GM19372 (cell line): ENCODE results near the gene ERG28.

Experiments
- ATAC-seq: cut with Tn5 transposase; IDR thresholded peaks from one replicate; pipeline ENCODE4 v1.9.1; 2021; ENCODE audit warnings: mild to moderate bottlenecking, low read depth, moderate library complexity; ENCODE audit not compliant: unreplicated experiment

Gene ERG28

DNA sequence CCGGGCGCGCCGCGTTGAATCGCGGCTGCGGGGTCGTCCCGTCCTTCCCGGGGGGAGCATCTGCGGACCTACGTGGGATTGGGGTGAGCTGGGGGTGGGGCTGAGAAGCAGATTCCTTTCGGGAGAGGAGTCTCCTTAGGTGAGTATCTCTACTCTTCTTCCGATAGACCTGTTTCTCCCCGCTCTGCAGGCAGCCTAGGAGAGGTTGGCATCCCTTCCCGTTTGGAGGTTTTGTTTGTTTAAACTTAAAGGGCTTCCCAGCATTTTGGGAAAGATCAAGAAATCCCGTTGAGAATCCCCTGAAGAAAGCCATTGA is 781 bp upstream of the ERG28 start:
- ATAC-seq = no peak

DNA sequence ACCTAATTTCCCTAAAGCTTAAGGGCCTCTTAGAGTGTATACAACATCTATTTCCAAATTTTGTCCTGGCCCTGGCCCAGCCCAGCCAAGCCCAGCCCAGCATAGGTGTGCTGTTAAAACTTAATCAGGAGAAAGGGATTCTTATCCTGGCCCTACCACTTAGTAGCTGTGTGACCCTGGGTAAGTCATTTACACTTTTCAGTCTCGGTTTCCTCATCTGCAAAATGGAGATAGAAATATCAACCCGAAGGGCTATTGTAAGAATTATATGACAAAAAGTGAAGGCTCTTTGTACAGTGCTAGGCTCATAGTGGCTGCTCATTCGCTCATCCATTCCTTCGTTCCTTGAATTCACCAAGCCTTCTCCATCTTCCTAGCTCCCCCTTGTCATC is 442 bp downstream of the ERG28 start:
- ATAC-seq = no peak

DNA sequence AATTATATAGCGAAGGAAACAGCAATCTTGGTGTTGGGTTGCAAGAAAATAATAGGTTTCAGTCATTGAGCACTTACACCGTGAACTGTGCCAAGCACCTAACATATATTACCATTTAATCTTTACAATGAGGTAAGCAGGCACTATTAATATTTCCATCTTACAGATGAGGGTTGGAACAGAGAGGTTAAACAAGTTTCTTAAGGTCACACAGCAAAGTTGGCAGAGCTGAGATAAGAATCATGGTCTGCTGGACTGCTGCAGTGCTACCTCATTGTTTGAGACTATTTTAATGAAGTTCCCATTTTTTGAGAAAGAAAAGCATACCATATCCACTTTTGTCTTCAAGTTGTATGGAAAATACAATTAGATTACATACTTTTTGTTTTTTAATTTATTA is 1.7 kb downstream of the ERG28 start:
- ATAC-seq = no peak

GRCh38 chr14:75657331-75657730 is 3.3 kb downstream of the ERG28 start:
- no peak for ATAC-seq

DNA sequence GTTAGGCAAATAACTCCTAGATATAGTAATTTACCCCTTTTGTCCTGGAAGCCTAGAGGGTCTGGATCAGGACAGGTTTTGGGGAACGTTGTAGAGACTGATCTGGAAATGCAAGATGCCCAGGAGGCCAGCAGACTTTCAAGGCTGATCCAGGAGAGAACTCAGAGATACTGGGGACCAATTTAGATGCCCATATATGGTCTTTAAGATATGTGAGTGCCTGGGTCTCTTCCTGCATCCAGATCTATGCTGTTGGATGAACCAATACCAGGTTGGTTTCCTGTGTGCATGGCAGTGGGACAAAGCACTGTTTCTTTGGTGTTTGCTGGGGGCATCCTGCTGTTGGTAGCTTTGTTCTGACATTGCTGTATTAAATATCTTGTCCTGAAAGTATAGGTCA is 5.4 kb downstream of the ERG28 start:
- ATAC-seq = no peak

DNA sequence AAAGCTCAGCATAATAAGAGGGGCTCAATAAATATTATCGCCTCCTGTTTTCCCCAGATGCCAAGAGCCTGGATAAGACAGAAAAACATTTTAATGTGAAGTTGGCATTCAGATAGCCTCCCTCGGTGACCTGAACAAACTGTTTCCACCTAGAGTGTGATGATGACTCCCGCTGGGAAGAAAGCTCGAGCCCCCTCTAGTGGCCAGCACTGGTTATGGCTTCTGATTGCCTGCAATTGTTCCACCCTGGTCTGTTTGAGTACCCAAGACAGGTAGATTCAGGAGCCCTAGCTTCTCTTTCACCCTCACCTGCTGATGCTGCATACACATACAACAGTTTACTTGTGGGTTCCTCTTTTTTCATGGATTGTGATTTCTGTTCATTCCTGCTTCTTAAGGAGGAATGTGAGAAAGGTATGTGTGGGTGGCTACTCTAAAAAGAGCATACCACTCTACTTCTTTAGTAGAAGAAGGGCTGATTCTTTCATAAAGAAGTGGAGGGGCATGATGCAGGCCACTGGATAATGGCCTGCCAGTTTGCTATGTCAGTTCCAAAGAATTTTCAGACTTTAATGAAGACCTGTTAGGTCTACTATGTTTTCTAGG is 6.4 kb downstream of the ERG28 start:
- no peak for ATAC-seq

- ATAC-seq = no peak
Measured at GRCh38 chr14:75653563-75653962, 7.1 kb downstream of the ERG28 start.

DNA sequence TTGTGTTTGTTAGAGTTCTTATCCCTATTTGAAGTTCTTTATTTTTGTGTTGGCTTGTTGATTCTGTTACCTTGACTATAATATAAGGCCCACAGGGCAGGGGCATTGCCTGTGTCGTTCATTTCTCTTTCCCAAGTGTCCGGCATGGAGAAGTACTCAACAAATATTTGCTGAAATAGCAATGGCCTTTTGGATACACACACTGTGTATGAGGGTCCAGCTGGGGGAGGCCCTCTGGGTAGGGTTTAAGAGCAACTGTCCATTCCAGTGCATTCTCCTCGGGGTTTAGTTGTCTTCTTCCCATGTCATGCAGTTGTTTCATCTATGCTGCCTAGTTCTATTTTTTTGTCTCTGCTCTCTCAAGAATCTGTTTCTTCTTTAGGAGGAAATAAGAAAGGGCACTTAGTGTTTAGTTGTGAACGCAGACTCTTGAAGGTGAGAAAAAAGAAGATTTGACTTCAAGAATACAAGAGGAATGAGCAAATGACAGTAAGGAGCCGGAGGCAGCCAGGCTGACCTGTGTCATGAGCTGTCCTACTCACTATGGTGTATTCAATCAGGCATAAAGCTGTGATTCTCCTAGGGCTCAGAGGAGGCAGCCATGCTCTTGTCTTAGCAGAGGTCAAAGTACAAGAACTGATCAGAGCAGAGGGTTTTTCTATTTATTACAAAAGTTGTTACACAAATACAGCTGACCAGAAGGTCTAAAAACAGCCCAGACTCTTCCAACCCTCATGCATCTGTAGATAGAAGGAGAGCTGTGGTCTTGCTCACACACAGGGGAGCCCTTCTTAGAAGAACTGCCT is 10.2 kb downstream of the ERG28 start:
- no peak for ATAC-seq

GRCh38 chr14:75649773-75650172 is 10.9 kb downstream of the ERG28 start:
- no peak for ATAC-seq

GRCh38 chr14:75649337-75649736 is 11.3 kb downstream of the ERG28 start:
- ATAC-seq = no peak

GRCh38 chr14:75648066-75648838 is 12.4 kb downstream of the ERG28 start:
- ATAC-seq = no peak

DNA sequence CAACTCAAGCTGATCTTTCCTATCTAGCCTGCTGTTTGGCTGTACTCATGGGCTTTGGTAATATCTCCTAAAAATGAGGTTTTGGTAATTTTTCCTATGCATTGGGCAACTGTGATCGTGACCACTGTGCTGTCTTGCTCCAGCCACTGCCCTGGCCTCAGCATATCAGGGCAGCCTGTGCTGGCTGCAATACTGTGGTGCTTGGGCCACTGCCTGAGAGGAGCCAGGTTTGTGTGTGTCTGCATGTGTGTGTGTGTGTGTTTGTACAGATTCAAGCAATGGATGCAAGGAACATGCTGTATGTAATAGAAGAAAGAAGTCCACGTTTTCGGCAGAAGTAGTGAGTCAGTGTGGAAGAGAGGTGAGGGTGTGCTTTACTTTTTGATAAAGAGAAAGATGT is 13.0 kb downstream of the ERG28 start:
- no peak for ATAC-seq

DNA sequence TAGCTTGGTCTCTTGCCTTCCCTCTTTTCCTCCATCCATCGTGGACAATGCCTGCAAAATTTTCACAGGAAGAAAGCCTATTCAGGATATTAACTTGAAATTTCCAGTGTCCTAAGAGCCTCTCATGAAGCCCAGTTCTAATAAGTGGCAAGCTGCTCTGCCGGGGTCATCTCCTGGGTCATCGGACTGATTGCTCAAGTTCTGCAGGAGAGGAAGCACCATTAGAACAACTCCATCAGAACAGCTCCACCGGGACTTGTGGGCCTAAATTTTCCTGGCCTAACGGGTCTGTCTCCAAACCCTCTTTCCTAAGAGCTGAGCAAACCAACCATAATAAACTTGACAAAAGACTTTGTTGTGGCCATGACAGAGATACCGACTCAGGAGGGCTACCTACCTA is 13.9 kb downstream of the ERG28 start:
- no peak for ATAC-seq

- ATAC-seq = no peak
Measured at GRCh38 chr14:75645056-75645455, 15.6 kb downstream of the ERG28 start.

GRCh38 chr14:75643985-75644384 is 16.7 kb downstream of the ERG28 start:
- no peak for ATAC-seq

- ATAC-seq = no peak
Measured at GRCh38 chr14:75640876-75641275, 19.8 kb downstream of the ERG28 start.

GRCh38 chr14:75636100-75636692 is 24.5 kb downstream of the ERG28 start:
- ATAC-seq = no peak

- ATAC-seq = no peak
Measured at GRCh38 chr14:75634848-75635247, 25.8 kb downstream of the ERG28 start.

GRCh38 chr14:75631453-75631831 is 29.2 kb downstream of the ERG28 start:
- no peak for ATAC-seq

GRCh38 chr14:75630695-75631452 is 29.8 kb downstream of the ERG28 start:
- no peak for ATAC-seq

- no peak for ATAC-seq
Measured at GRCh38 chr14:75628816-75629215, 31.9 kb downstream of the ERG28 start.
